ENCODE results near the gene INPP1. TPM values are rescaled to one million over a fixed set of nuclear protein-coding genes. Genes with fewer than 3 reads are reported as not detected.

Gene INPP1
- total and polyA plus RNA-seq, 7 donors: 11.9 to 28.4 (median 17.1) TPM

DNA sequence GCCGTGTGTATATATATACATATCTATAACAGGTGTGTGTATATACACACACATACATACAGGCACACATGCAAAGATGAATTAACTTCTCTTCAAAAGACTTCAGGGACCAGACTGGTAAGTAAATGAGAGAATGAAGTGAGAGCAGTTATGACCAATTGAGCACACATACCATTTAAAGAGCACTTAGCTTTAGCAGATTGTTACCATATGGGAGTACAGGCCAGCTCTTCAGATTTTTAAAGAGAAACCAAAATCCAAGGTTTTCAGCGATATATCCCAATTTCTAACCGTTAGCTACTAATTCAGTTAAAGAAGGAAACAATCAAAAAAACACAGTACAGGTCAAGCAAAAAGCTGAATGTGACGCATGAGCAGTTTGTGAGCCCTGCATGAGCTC lies 23.7 kb downstream of the INPP1 start:
- WGBS, 3 donors: 89 to 98% (median 92%) methylated on average over 4 of the region's 4 CpGs
- DNase-seq (no peak), ATAC-seq (no peak)
- intact Hi-C loops (cut with DNase I): no loop called here
- TF ChIP-seq, protein P1, sequence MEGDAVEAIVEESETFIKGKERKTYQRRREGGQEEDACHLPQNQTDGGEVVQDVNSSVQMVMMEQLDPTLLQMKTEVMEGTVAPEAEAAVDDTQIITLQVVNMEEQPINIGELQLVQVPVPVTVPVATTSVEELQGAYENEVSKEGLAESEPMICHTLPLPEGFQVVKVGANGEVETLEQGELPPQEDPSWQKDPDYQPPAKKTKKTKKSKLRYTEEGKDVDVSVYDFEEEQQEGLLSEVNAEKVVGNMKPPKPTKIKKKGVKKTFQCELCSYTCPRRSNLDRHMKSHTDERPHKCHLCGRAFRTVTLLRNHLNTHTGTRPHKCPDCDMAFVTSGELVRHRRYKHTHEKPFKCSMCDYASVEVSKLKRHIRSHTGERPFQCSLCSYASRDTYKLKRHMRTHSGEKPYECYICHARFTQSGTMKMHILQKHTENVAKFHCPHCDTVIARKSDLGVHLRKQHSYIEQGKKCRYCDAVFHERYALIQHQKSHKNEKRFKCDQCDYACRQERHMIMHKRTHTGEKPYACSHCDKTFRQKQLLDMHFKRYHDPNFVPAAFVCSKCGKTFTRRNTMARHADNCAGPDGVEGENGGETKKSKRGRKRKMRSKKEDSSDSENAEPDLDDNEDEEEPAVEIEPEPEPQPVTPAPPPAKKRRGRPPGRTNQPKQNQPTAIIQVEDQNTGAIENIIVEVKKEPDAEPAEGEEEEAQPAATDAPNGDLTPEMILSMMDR (IDR thresholded peaks at IDR 0.05): no peak
- Histone ChIP-seq H3K36me3 (ENCODE audit: insufficient read depth in 1 of 2, low read depth in 1 of 2) (peaks cover 0 to 76% of the 10 kb centered on the region in 2 donors), H3K9me3 (no peaks in the 10 kb centered on the region), H3K4me3 (no peak overlapping the region), H3K27ac (no peak overlapping the region), H3K4me1 (no peaks in the 10 kb centered on the region), H3K27me3 (ENCODE audit: insufficient read depth in 3 of 3, low read length in 2 of 3) (no peaks in the 10 kb centered on the region)

DNA sequence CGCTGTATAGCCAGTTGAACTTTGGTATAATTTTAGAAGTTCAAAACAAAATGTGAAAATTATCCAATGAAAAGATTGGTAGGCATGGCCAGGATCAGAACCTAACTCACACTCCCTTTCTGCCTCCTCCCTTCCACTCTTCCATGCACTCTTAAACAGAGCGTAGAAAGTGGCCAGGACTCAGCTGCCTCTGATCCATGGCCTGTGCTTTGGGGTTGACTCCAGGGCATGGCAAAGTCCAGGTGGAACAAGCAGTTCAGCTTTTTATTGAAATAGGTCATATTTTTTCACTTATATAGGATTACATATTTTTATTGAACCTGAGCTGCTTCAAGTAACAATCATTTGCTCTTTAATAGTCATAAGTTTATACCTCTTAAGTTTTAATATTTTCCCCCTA lies 26.2 kb downstream of the INPP1 start:
- no peak for ATAC-seq
- Histone ChIP-seq H3K4me3 (no peak overlapping the region), H3K9me3 (no peaks in the 10 kb centered on the region), H3K27ac (no peak overlapping the region), H3K27me3 (ENCODE audit: insufficient read depth in 3 of 3, low read length in 2 of 3) (no peaks in the 10 kb centered on the region), H3K36me3 (ENCODE audit: insufficient read depth in 1 of 2, low read depth in 1 of 2) (peaks cover 0 to 62% of the 10 kb centered on the region in 2 donors), H3K4me1 (no peaks in the 10 kb centered on the region)
- 96 to 100% (median 96%) methylated on average over 2 of the region's 2 CpGs for WGBS, 3 donors
- intact Hi-C loops (cut with DNase I): loop anchor here (5.0 to 10.0 kb wide), 3 partner anchors 187 to 445 kb away; a partner anchor contains a TSS
- TF ChIP-seq, protein P1 (IDR thresholded peaks at IDR 0.05): no peak
- no peak for DNase-seq

DNA sequence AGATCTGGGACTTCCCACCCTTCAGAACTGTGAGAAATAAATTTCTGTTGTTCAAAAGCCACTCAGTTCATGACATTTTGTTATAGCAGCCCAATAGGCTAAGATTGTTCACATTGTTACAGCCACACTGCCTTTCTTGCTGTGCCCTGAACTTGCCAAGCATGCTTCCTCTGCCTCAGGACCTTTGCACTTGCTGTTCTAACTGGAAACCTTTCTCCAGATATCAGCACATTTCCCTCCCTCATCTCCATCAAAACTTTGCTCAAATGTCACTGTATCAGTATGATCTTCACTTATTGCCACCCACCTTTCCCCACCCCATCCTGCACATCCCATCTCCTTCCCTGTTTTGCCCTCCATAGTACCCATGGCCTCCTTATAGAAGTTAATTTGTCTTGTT lies 32.7 kb downstream of the INPP1 start:
- Histone ChIP-seq H3K4me3 (no peak overlapping the region), H3K36me3 (ENCODE audit: insufficient read depth in 1 of 2, low read depth in 1 of 2) (peaks cover 0 to 4% of the 10 kb centered on the region in 2 donors), H3K27me3 (ENCODE audit: insufficient read depth in 3 of 3, low read length in 2 of 3) (no peaks in the 10 kb centered on the region), H3K4me1 (no peaks in the 10 kb centered on the region), H3K27ac (no peak overlapping the region), H3K9me3 (no peaks in the 10 kb centered on the region)
- no peak for ATAC-seq
- TF ChIP-seq, protein P1 (IDR thresholded peaks at IDR 0.05): no peak
- intact Hi-C loops (cut with DNase I): loop anchor here in 1 of 2 donors (10.0 kb wide), 1 partner anchor 439 kb away; no protein-coding TSS in a partner anchor
- DNase-seq: no peak

DNA sequence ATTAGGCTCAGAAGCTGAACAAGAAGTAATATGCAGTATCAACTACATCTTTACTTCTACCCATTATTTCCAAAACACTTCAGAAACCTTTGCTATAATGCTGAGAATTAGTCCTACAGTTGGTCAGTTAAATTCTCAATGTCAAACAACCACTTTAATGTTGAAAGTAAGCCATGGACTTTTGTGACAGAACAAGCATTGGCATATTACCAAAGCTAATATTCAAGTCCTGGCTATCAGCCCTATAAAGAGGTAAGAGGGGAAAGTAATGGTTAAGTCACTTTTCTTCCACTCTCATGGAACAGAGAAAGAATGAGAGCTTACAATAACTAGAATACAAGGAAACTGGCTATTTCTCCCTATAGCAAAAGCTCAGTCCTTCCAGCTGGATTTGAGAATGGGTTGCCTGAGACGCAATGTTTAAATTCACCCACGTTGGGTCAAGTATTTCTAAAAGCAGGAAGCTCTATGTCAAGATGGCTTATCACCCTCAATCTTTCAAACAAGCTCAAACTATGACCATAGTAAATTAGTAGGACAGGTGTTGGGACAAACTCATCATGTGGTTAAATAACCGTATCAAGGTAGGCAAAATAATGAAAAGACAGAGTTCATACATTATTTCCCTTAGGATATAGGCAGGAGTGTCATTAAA lies 33.3 kb downstream of the INPP1 start:
- WGBS, 3 donors: 70 to 82% (median 72%) methylated on average over 3 of the region's 3 CpGs
- DNase-seq (no peak), ATAC-seq (no peak)
- TF ChIP-seq, protein P1 (IDR thresholded peaks at IDR 0.05): no peak
- Histone ChIP-seq H3K27ac (no peak overlapping the region), H3K4me1 (no peaks in the 10 kb centered on the region), H3K4me3 (no peak overlapping the region), H3K9me3 (no peaks in the 10 kb centered on the region), H3K27me3 (ENCODE audit: insufficient read depth in 3 of 3, low read length in 2 of 3) (no peaks in the 10 kb centered on the region), H3K36me3 (ENCODE audit: insufficient read depth in 1 of 2, low read depth in 1 of 2) (no peaks in the 10 kb centered on the region)
- intact Hi-C loops (cut with DNase I): loop anchor here in 1 of 2 donors (10.0 kb wide), 1 partner anchor 438 kb away; no protein-coding TSS in a partner anchor

DNA sequence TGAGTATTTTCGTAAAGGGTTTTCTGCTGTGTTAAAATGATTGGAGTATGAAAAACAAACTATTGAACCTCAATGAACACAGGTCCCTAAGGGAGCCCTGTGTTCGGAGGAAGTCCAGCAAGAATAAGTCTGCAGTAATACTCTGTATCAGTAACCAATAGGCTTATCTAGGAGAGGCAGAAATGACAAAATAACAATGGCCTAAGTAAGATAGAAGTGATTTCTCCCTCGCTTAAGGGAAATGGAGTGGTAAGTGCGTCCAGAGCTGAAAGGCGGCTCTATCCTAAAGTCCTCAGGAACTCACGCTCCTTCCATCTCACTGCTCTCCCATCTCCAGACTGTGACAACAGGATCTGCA lies 35.5 kb downstream of the INPP1 start:
- H3K4me1 ChIP-seq: no peaks in the 10 kb centered on the region
- ATAC-seq (no peak), DNase-seq (no peak)
- TF ChIP-seq, protein P1 (IDR thresholded peaks at IDR 0.05): no peak
- H3K27me3 ChIP-seq (ENCODE audit: insufficient read depth in 3 of 3, low read length in 2 of 3): no peaks in the 10 kb centered on the region
- intact Hi-C loops (cut with DNase I): loop anchor here in 1 of 2 donors (10.0 kb wide), 1 partner anchor 436 kb away; no protein-coding TSS in a partner anchor
- no peak overlapping the region for H3K4me3 ChIP-seq
- WGBS, 3 donors: 87 to 88% (median 88%) methylated on average over 6 of the region's 6 CpGs
- no peak overlapping the region for H3K27ac ChIP-seq
- H3K9me3 ChIP-seq: no peaks in the 10 kb centered on the region
- no peaks in the 10 kb centered on the region for H3K36me3 ChIP-seq (ENCODE audit: insufficient read depth in 1 of 2, low read depth in 1 of 2)

Data from psoas muscle (tissue), 8 donors.